Endothelial cell of umbilical vein (primary cell): Measurements from ENCODE around the gene SGMS2. TPM values are rescaled to one million over a fixed set of nuclear protein-coding genes. Genes with fewer than 3 reads are reported as not detected.

Experiments
- BruUV-seq: library from RNA; stranded (reverse); fragments of 400-500 nt; replicated peaks from 2 replicates; lab custom pipeline; 2021; lab: Mats Ljungman, UMichigan
- CTCF ChIA-PET: fragments of 300-600, 350-600 bp; sonication (Branson Sonifier 250); formaldehyde crosslinking; loops from one replicate; lab custom pipeline; 2021; ENCODE audit warnings: antibody characterized with exemption, inconsistent platforms; lab: Charles Lee
- POLR2A ChIA-PET: fragments of 300-600, 350-600 bp; sonication (Branson Sonifier 250); formaldehyde crosslinking; loops from one replicate; lab custom pipeline; 2021; ENCODE audit warnings: antibody characterized with exemption, inconsistent platforms; lab: Charles Lee
- DNase-seq: peaks from one replicate; pipeline ENCODE4 v3.0.0-alpha.2; 2011; ENCODE audit warnings: low read depth, low spot score
- FAIRE-seq: peaks from 2 replicates; lab custom pipeline; 2011; peaks lifted over from hg19 to GRCh38; lab: Jason Lieb, UNC
- H2AFZ ChIP-seq: 2 replicates; pipeline ENCODE4 v1.6.0; 2012; ENCODE audit warnings: low read depth, low read length, control low read depth, inconsistent platforms
- H3K27ac ChIP-seq: 2 replicates; pipeline ENCODE4 v1.5.1; 2011; ENCODE audit warnings: low read depth, mild to moderate bottlenecking, control low read depth, low read length, moderate library complexity; ENCODE audit not compliant: insufficient read depth
- H3K27me3 ChIP-seq, 2 experiments: 2 replicates each; pipeline versions ENCODE4 v1.6.0 to v1.6.1; 2011; ENCODE audit warnings: low read length in 2 of 2, mixed read lengths in 1 of 2; ENCODE audit not compliant: control insufficient read depth in 2 of 2, insufficient read depth in 2 of 2
- H3K36me3 ChIP-seq, 2 experiments: 2 replicates in 1 of 2; 3 replicates in 1 of 2; pipeline ENCODE4 v1.5.1; 2011; ENCODE audit warnings: low read length in 2 of 2, mild to moderate bottlenecking in 1 of 2, moderate library complexity in 1 of 2; ENCODE audit not compliant: control insufficient read depth in 2 of 2, insufficient read depth in 2 of 2; ENCODE audit errors: extremely low read depth in 1 of 2
- H3K4me1 ChIP-seq: 3 replicates; pipeline ENCODE4 v1.5.1; 2011; ENCODE audit warnings: mild to moderate bottlenecking, low read length; ENCODE audit not compliant: control insufficient read depth, insufficient read depth; ENCODE audit errors: extremely low read depth
- H3K4me2 ChIP-seq: 2 replicates; pipeline ENCODE4 v1.6.1; 2011; ENCODE audit warnings: low read length, control low read depth, mixed read lengths; ENCODE audit not compliant: insufficient read depth
- H3K4me3 ChIP-seq, 3 experiments: fragments of 200-600 bp in 1 of 3; sonication (generic), shearing (Covaris generic) in 1 of 3; replicated peaks in 1 of 3; 2 replicates each; pipeline ENCODE4 v1.5.1; 2011 to 2016; ENCODE audit warnings: control low read depth in 3 of 3, low read length in 3 of 3, mild to moderate bottlenecking in 2 of 3, inconsistent platforms in 1 of 3, low read depth in 1 of 3, moderate library complexity in 1 of 3; ENCODE audit not compliant: insufficient read depth in 1 of 3
- H3K79me2 ChIP-seq: 2 replicates; pipeline ENCODE4 v1.6.0; 2012; ENCODE audit warnings: low read length, inconsistent platforms; ENCODE audit not compliant: control insufficient read depth, insufficient read depth
- H3K9ac ChIP-seq: replicated peaks from 2 replicates; pipeline ENCODE3; 2011; ENCODE audit warnings: low read length, control low read depth; ENCODE audit not compliant: insufficient read depth; ENCODE audit errors: extremely low read depth
- H3K9me1 ChIP-seq: replicated peaks from 3 replicates; pipeline ENCODE4 v1.6.0; 2011; ENCODE audit warnings: mild to moderate bottlenecking, low read length; ENCODE audit not compliant: control insufficient read depth, insufficient read depth; ENCODE audit errors: extremely low read depth
- H3K9me3 ChIP-seq: replicated peaks from 2 replicates; pipeline ENCODE4 v1.5.1; 2012; ENCODE audit warnings: low read length, inconsistent platforms; ENCODE audit not compliant: control insufficient read depth, insufficient read depth
- H4K20me1 ChIP-seq: replicated peaks from 2 replicates; pipeline ENCODE3; 2011; ENCODE audit warnings: mild to moderate bottlenecking, low read length; ENCODE audit not compliant: control insufficient read depth, insufficient read depth; ENCODE audit errors: extremely low read depth
- CTCF ChIP-seq, 2 donors: IDR thresholded peaks; 1 replicate in 1 of 2; 2 replicates in 1 of 2; pipeline ENCODE4 v1.5.1; 2011; ENCODE audit warnings: low read length in 2 of 2, mild to moderate bottlenecking in 2 of 2, moderate library complexity in 2 of 2, control low read depth in 1 of 2, inconsistent platforms in 1 of 2, low read depth in 1 of 2; ENCODE audit not compliant: insufficient read depth in 1 of 2; ENCODE audit errors: extremely low read depth in 1 of 2
- EZH2 ChIP-seq: IDR thresholded peaks from 2 replicates; pipeline ENCODE4 v1.6.1; 2012; ENCODE audit warnings: borderline replicate concordance, low read depth, mild to moderate bottlenecking, moderate library complexity, low read length, inconsistent platforms; ENCODE audit not compliant: severe bottlenecking
- FOS ChIP-seq: IDR thresholded peaks from 2 replicates; pipeline ENCODE4 v1.6.1; 2011; ENCODE audit warnings: mild to moderate bottlenecking, low read length, moderate library complexity, borderline replicate concordance; ENCODE audit not compliant: insufficient read depth
- GATA2 ChIP-seq: IDR thresholded peaks from 2 replicates; pipeline ENCODE4 v1.7.0; 2011; ENCODE audit warnings: low read depth, mild to moderate bottlenecking, moderate library complexity, mixed read lengths, low read length; ENCODE audit not compliant: insufficient read length, insufficient read depth
- JUN ChIP-seq: IDR thresholded peaks from 2 replicates; pipeline ENCODE4 v1.6.1; 2011; ENCODE audit warnings: borderline replicate concordance, low read depth; ENCODE audit not compliant: insufficient read length, insufficient read depth
- MAX ChIP-seq: IDR thresholded peaks from 2 replicates; pipeline ENCODE4 v1.6.1; 2011; ENCODE audit not compliant: insufficient read depth, insufficient read length
- MYC ChIP-seq: IDR thresholded peaks from one replicate; pipeline ENCODE4 v1.6.1; 2011; ENCODE audit warnings: mild to moderate bottlenecking, low read depth, low read length
- POLR2A ChIP-seq: IDR thresholded peaks from 2 replicates; pipeline ENCODE4 v1.6.1; 2012; ENCODE audit warnings: low read depth, mild to moderate bottlenecking, control low read depth, low read length
- POLR2AphosphoS5 ChIP-seq: IDR thresholded peaks from 2 replicates; pipeline ENCODE4 v1.6.1; 2012; ENCODE audit warnings: low read depth, mild to moderate bottlenecking, control low read depth, low read length, moderate library complexity; ENCODE audit not compliant: insufficient read depth
- dilution Hi-C: fragments of 300-500 bp; cut with MboI; formaldehyde crosslinking; loops from one replicate; pipeline ENCODE4 v1.15.0; 2019; ENCODE audit warnings: low sequenced_read_pairs; ENCODE audit not compliant: extremely low pct_ligation_motif_present
- intact Hi-C: fragments of 100-400 bp; cut with micrococcal nuclease; formaldehyde crosslinking; loops from one replicate; pipeline ENCODE4 v1.10.0; 2022
- polyA plus RNA-seq, 4 experiments: library from polyadenylated mRNA; depleted of rRNA in 3 of 4; stranded (reverse) in 3 of 4; unstranded in 1 of 4; fragments of >200 nt; gene quantifications; 2 replicates each; pipeline versions ENCODE4 v1.2.1 to v1.2.3, GENCODE V29; 2011 to 2012; ENCODE audit warnings: missing spikeins in 1 of 4
- total RNA-seq: library from RNA; stranded (reverse); gene quantifications from 2 replicates; pipeline ENCODE4 v1.2.3, GENCODE V29; 2021

SGMS2 gene
- total and polyA plus RNA-seq, 2 donors (not counting 3 experiments of a cell fraction or from before 2014, with no cell fraction given): 33.0 to 33.2 TPM

DNA sequence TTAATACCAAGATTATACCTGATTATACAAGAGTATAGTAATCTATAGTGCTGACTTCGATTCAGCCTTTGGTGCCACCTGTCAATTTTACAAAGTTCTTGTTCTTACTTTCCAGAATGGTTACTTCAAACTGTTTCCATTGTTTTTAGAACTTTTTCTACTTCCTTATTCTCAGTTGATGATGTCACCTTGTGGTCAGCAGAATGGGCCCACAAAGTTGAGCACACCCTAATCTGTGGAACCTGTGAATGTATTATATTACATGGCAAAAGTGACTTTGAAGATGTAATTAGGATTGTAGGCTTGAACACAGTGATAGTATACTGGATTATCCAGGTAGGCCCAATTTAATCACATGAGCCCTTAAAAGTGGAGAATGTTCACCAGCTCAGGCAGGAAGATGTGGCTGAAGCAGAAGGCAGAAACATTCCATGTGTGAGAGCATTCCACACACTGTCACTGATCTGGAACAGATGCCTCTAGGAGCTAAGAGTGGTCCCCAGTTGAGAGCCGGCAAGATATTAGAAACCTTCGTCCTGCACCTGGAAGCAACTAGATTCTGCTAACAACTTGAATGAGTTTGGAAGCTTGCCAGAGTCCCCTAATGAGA is 6.3 kb upstream of the SGMS2 start:
- Histone ChIP-seq H3K9me1 (no peaks in the 10 kb centered on the region), H3K4me1 (no peaks in the 10 kb centered on the region), H3K4me2 (no peak overlapping the region), H3K36me3 (no peaks in the 10 kb centered on the region), H4K20me1 (no peaks in the 10 kb centered on the region), H3K4me3 (no peak overlapping the region), H2AFZ (no peak overlapping the region), H3K27ac (no peak overlapping the region), H3K9me3 (no peaks in the 10 kb centered on the region), H3K27me3 (no peaks in the 10 kb centered on the region), H3K79me2 (no peaks in the 10 kb centered on the region), H3K9ac (no peak overlapping the region)
- BruUV-seq: no TSS peak
- TF ChIP-seq POLR2AphosphoS5: no peak
- TF ChIP-seq FOS: no peak
- no peak for TF ChIP-seq MYC
- TF ChIP-seq EZH2: no peak
- no peak for TF ChIP-seq POLR2A
- TF ChIP-seq JUN: no peak
- TF ChIP-seq MAX: no peak
- no peak for TF ChIP-seq CTCF (IDR thresholded peaks at IDR 0.05; ENCODE audit: extremely low read depth in 1 of 2, insufficient read depth in 1 of 2, low read depth in 1 of 2, low read length in 2 of 2)
- no peak for TF ChIP-seq GATA2
- ChIA-PET CTCF (no interaction called here), POLR2A (no interaction called here)
- dilution Hi-C loops (no loop called here), intact Hi-C loops (no loop called here)
- DNase-seq: no peak
- no peak for FAIRE-seq
